ENCODE data around the gene SP7.

Gene SP7

DNA sequence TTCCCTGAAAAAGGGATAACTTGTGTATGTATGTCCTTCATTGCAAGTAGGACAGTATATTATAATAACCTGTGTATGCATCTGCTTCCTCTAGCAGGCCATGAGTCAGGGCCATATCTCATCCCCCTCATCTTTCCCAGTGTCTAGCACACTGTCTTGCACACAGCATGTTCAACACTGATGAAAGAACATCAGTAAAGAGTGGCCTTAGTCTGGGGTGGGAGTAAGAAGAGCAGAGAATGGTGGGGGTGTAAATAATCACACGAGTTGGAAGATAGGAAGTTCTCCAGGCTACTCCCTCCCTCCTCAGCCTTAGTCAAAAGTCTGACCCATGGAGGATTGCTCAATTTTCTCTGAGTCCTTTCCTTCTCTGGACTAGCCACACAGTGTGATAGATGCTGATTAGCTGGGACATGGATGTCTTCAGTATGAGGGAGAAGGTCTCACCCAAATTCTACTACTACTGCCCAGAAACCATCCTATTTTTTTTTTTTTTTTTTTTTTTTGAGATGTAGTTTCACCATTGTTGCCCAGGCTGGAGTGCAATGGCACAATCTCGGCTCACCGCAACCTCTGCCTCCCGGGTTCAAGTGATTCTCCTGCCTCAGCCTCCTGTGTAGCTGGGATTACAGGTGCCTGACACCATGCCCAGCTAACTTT lies 29.2 kb upstream of the SP7 start:
- TF ChIP-seq, protein P1, sequence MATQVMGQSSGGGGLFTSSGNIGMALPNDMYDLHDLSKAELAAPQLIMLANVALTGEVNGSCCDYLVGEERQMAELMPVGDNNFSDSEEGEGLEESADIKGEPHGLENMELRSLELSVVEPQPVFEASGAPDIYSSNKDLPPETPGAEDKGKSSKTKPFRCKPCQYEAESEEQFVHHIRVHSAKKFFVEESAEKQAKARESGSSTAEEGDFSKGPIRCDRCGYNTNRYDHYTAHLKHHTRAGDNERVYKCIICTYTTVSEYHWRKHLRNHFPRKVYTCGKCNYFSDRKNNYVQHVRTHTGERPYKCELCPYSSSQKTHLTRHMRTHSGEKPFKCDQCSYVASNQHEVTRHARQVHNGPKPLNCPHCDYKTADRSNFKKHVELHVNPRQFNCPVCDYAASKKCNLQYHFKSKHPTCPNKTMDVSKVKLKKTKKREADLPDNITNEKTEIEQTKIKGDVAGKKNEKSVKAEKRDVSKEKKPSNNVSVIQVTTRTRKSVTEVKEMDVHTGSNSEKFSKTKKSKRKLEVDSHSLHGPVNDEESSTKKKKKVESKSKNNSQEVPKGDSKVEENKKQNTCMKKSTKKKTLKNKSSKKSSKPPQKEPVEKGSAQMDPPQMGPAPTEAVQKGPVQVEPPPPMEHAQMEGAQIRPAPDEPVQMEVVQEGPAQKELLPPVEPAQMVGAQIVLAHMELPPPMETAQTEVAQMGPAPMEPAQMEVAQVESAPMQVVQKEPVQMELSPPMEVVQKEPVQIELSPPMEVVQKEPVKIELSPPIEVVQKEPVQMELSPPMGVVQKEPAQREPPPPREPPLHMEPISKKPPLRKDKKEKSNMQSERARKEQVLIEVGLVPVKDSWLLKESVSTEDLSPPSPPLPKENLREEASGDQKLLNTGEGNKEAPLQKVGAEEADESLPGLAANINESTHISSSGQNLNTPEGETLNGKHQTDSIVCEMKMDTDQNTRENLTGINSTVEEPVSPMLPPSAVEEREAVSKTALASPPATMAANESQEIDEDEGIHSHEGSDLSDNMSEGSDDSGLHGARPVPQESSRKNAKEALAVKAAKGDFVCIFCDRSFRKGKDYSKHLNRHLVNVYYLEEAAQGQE (IDR thresholded peaks at IDR 0.05; ENCODE audit: insufficient read depth in 1 of 2, low read depth in 2 of 2, low read length in 2 of 2), result no peak
- TF ChIP-seq POLR2AphosphoS5 (IDR thresholded peaks at IDR 0.05; ENCODE audit: low read depth, low read length), result no peak
- TF ChIP-seq FOXP2 (optimal IDR thresholded peaks at IDR 0.05; ENCODE audit: borderline replicate concordance, extremely low read depth, extremely low read length, insufficient read depth), result no peak
- TF ChIP-seq SIN3A (IDR thresholded peaks at IDR 0.05; ENCODE audit: borderline replicate concordance, insufficient read depth, low read length), result no peak
- TF ChIP-seq TAF1 (IDR thresholded peaks at IDR 0.05; ENCODE audit: borderline replicate concordance, insufficient read depth, low read length), result no peak

DNA sequence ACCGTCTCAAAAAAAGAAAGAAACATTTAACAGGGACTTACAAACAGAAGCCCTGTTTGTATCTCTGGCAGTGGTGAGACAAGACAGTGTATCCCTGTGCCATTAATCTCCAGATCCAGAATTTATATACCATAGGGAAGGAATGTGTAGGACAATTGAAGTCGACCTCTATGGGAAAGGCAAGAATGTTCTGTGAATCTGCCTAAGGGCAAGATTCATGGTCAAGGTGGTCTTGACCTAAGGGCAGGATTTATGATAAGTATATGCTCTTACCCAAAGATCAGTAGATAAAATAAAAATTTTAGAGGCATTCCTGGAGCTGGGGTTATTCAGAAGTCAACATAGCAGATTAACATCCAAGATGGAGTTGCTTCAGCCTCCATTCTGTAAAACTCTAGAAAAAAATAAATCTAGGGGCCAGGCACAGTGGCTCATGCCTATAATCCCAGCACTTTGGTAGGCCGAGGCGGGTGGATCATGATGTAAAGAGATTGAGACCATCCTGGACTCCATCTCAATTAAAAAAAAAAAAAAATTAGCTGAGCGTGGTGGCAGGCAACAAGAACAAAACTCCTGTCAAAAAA lies 22.8 kb upstream of the SP7 start:
- TF ChIP-seq, protein P1 (IDR thresholded peaks at IDR 0.05; ENCODE audit: insufficient read depth in 1 of 2, low read depth in 2 of 2, low read length in 2 of 2), result no peak
- TF ChIP-seq SIN3A (IDR thresholded peaks at IDR 0.05; ENCODE audit: borderline replicate concordance, insufficient read depth, low read length) (no peak), POLR2AphosphoS5 (IDR thresholded peaks at IDR 0.05; ENCODE audit: low read depth, low read length) (no peak), FOXP2 (optimal IDR thresholded peaks at IDR 0.05; ENCODE audit: borderline replicate concordance, extremely low read depth, extremely low read length, insufficient read depth) (no peak)

- TF ChIP-seq SIN3A (IDR thresholded peaks at IDR 0.05; ENCODE audit: borderline replicate concordance, insufficient read depth, low read length), result no peak
- TF ChIP-seq POLR2AphosphoS5 (IDR thresholded peaks at IDR 0.05; ENCODE audit: low read depth, low read length), result no peak
Observed at GRCh38 chr12:53355121-53355520, 19.0 kb upstream of the SP7 start.

GRCh38 chr12:53353257-53353655 lies 17.1 kb upstream of the SP7 start:
- TF ChIP-seq TAF1 (IDR thresholded peaks at IDR 0.05; ENCODE audit: borderline replicate concordance, insufficient read depth, low read length), result no peak

GRCh38 chr12:53352331-53353256 lies 16.4 kb upstream of the SP7 start:
- no peak for TF ChIP-seq TAF1 (IDR thresholded peaks at IDR 0.05; ENCODE audit: borderline replicate concordance, insufficient read depth, low read length)
- no peak for TF ChIP-seq SIN3A (IDR thresholded peaks at IDR 0.05; ENCODE audit: borderline replicate concordance, insufficient read depth, low read length)
- TF ChIP-seq, protein P1 (IDR thresholded peaks at IDR 0.05; ENCODE audit: insufficient read depth in 1 of 2, low read depth in 2 of 2, low read length in 2 of 2), result no peak
- TF ChIP-seq FOXP2 (optimal IDR thresholded peaks at IDR 0.05; ENCODE audit: borderline replicate concordance, extremely low read depth, extremely low read length, insufficient read depth), result no peak
- no peak for TF ChIP-seq POLR2AphosphoS5 (IDR thresholded peaks at IDR 0.05; ENCODE audit: low read depth, low read length)

- TF ChIP-seq SIN3A (IDR thresholded peaks at IDR 0.05; ENCODE audit: borderline replicate concordance, insufficient read depth, low read length) (no peak), TAF1 (IDR thresholded peaks at IDR 0.05; ENCODE audit: borderline replicate concordance, insufficient read depth, low read length) (no peak), POLR2AphosphoS5 (IDR thresholded peaks at IDR 0.05; ENCODE audit: low read depth, low read length) (no peak), FOXP2 (optimal IDR thresholded peaks at IDR 0.05; ENCODE audit: borderline replicate concordance, extremely low read depth, extremely low read length, insufficient read depth) (no peak)
- TF ChIP-seq, protein P1 (IDR thresholded peaks at IDR 0.05; ENCODE audit: insufficient read depth in 1 of 2, low read depth in 2 of 2, low read length in 2 of 2), result no peak
Observed at GRCh38 chr12:53347905-53348304, 11.8 kb upstream of the SP7 start.
